Measurements from ENCODE around the gene TAF9. TPM values are rescaled to one million over a fixed set of nuclear protein-coding genes. Genes with fewer than 3 reads are reported as not detected.

TAF9 gene
- total and polyA plus RNA-seq, 4 donors: 37.3 to 56.7 (median 45.2) TPM

- Histone ChIP-seq H3K36me3 (ENCODE audit: control insufficient read depth in 4 of 4, insufficient read depth in 4 of 4, low read length in 4 of 4) (no peaks in the 10 kb centered on the region), H3K9ac (ENCODE audit: insufficient read depth in 1 of 2, low read length in 2 of 2) (peak overlapping the region; percentile 36 to 50), H3K27ac (ENCODE audit: low read depth in 1 of 2, low read length in 1 of 2) (peak overlapping the region in 1 of 2 donors; percentile 59), H3K4me1 (ENCODE audit: control insufficient read depth in 5 of 5, insufficient read depth in 5 of 5, low read length in 5 of 5) (peaks cover 0 to 5% (median 0%) of the 10 kb centered on the region in 5 donors), H3K9me3 (ENCODE audit: control insufficient read depth in 4 of 4, insufficient read depth in 3 of 4, low read length in 3 of 4) (no peaks in the 10 kb centered on the region), H3K27me3 (ENCODE audit: control insufficient read depth in 3 of 3, insufficient read depth in 3 of 3, low read length in 2 of 3) (no peaks in the 10 kb centered on the region), H3K4me3 (no peak overlapping the region)
- ATAC-seq (ENCODE audit: insufficient read depth, low FRiP score): no peak
- no peak for TF ChIP-seq CTCF (IDR thresholded peaks at IDR 0.05; ENCODE audit: control extremely low read depth, extremely low read depth)
- peak; percentile 22 to 43 (median 30) for DNase-seq
- 47 to 49% methylated on average over 11 of the region's 11 CpGs for WGBS, 2 donors
Observed at GRCh38 chr5:69331528-69332445, 37.5 kb downstream of the TAF9 start.

GRCh38 chr5:69329905-69330489 lies 39.3 kb downstream of the TAF9 start:
- H3K9me3 ChIP-seq (ENCODE audit: control insufficient read depth in 4 of 4, insufficient read depth in 3 of 4, low read length in 3 of 4): no peaks in the 10 kb centered on the region
- H3K27ac ChIP-seq (ENCODE audit: low read depth in 1 of 2, low read length in 1 of 2): no peak overlapping the region
- 85 to 90% methylated on average over 9 of the region's 9 CpGs for WGBS, 2 donors
- no peak overlapping the region for H3K9ac ChIP-seq (ENCODE audit: insufficient read depth in 1 of 2, low read length in 2 of 2)
- no peak for ATAC-seq (ENCODE audit: insufficient read depth, low FRiP score)
- DNase-seq: no peak
- no peak for TF ChIP-seq CTCF (IDR thresholded peaks at IDR 0.05; ENCODE audit: control extremely low read depth, extremely low read depth)
- H3K4me3 ChIP-seq: no peak overlapping the region
- peaks cover 0 to 5% (median 0%) of the 10 kb centered on the region in 5 donors for H3K4me1 ChIP-seq (ENCODE audit: control insufficient read depth in 5 of 5, insufficient read depth in 5 of 5, low read length in 5 of 5)
- H3K36me3 ChIP-seq (ENCODE audit: control insufficient read depth in 4 of 4, insufficient read depth in 4 of 4, low read length in 4 of 4): no peaks in the 10 kb centered on the region
- H3K27me3 ChIP-seq (ENCODE audit: control insufficient read depth in 3 of 3, insufficient read depth in 3 of 3, low read length in 2 of 3): no peaks in the 10 kb centered on the region

- H3K4me1 ChIP-seq (ENCODE audit: control insufficient read depth in 5 of 5, insufficient read depth in 5 of 5, low read length in 5 of 5): peaks cover 0 to 5% (median 0%) of the 10 kb centered on the region in 5 donors
- H3K27ac ChIP-seq (ENCODE audit: low read depth in 1 of 2, low read length in 1 of 2): no peak overlapping the region
- no peaks in the 10 kb centered on the region for H3K27me3 ChIP-seq (ENCODE audit: control insufficient read depth in 3 of 3, insufficient read depth in 3 of 3, low read length in 2 of 3)
- DNase-seq (no peak), ATAC-seq (ENCODE audit: insufficient read depth, low FRiP score) (no peak)
- no peak overlapping the region for H3K4me3 ChIP-seq
- H3K36me3 ChIP-seq (ENCODE audit: control insufficient read depth in 4 of 4, insufficient read depth in 4 of 4, low read length in 4 of 4): peaks cover 0 to 1% (median 0%) of the 10 kb centered on the region in 4 donors
- no peaks in the 10 kb centered on the region for H3K9me3 ChIP-seq (ENCODE audit: control insufficient read depth in 4 of 4, insufficient read depth in 3 of 4, low read length in 3 of 4)
- H3K9ac ChIP-seq (ENCODE audit: insufficient read depth in 1 of 2, low read length in 2 of 2): no peak overlapping the region
- 72 to 84% methylated on average over 1 of the region's 1 CpG for WGBS, 2 donors
- no peak for TF ChIP-seq CTCF (IDR thresholded peaks at IDR 0.05; ENCODE audit: control extremely low read depth, extremely low read depth)
Observed at GRCh38 chr5:69326365-69326764, 43.0 kb downstream of the TAF9 start.

All from lung (tissue), 12 donors.